H1 (cell line): ENCODE results near the gene ACSL6. TPM values are rescaled to one million over a fixed set of nuclear protein-coding genes. Genes with fewer than 3 reads are reported as not detected.

Experiments
- CTCF ChIA-PET: fragments of 300-600 bp; sonication (Branson Sonifier 250); formaldehyde crosslinking; loops from one replicate; lab custom pipeline; 2021; ENCODE audit not compliant: partially characterized antibody; lab: Charles Lee
- POLR2A ChIA-PET: fragments of 300-600 bp; sonication (Branson Sonifier 250); formaldehyde crosslinking; loops from one replicate; lab custom pipeline; 2021; ENCODE audit warnings: inconsistent platforms; ENCODE audit not compliant: partially characterized antibody; lab: Charles Lee
- DNase-seq, 2 experiments: peaks; one replicate each; pipeline versions ENCODE4 v3.0.0 to v3.0.0-alpha.2; 2010 to 2022; ENCODE audit warnings: low spot score in 2 of 2, low read depth in 1 of 2, mixed read lengths in 1 of 2
- FAIRE-seq: peaks from 2 replicates; lab custom pipeline; 2011; peaks lifted over from hg19 to GRCh38; lab: Jason Lieb, UNC
- H2AFZ ChIP-seq: 2 replicates; pipeline ENCODE4 v1.8.1; 2012; ENCODE audit warnings: low read length, inconsistent platforms
- H2AK5ac ChIP-seq: 2 replicates; pipeline ENCODE4 v1.6.1; 2013; ENCODE audit warnings: low read depth, low read length
- H2BK120ac ChIP-seq: replicated peaks from 2 replicates; pipeline ENCODE3; 2013; ENCODE audit warnings: low read depth, low read length, inconsistent platforms
- H2BK12ac ChIP-seq: 2 replicates; pipeline ENCODE4 v1.6.1; 2013; ENCODE audit warnings: low read depth, low read length
- H2BK15ac ChIP-seq: 2 replicates; pipeline ENCODE4 v1.6.1; 2013; ENCODE audit warnings: low read length
- H2BK20ac ChIP-seq: 2 replicates; pipeline ENCODE4 v1.6.1; 2013; ENCODE audit warnings: low read length
- H2BK5ac ChIP-seq: 2 replicates; pipeline ENCODE4 v1.6.1; 2013; ENCODE audit warnings: low read depth, low read length
- H3K14ac ChIP-seq: 2 replicates; pipeline ENCODE4 v1.6.1; 2013; ENCODE audit warnings: inconsistent platforms; ENCODE audit not compliant: insufficient read length
- H3K18ac ChIP-seq: 2 replicates; pipeline ENCODE4 v1.6.1; 2013; ENCODE audit warnings: low read length; ENCODE audit errors: extremely low read depth
- H3K23ac ChIP-seq: 2 replicates; pipeline ENCODE4 v1.6.1; 2013; ENCODE audit warnings: inconsistent platforms; ENCODE audit not compliant: insufficient read length
- H3K23me2 ChIP-seq: 2 replicates; pipeline ENCODE4 v1.6.1; 2013; ENCODE audit warnings: low read depth, low read length
- H3K27ac ChIP-seq: 2 replicates; pipeline ENCODE4 v1.6.1; 2011; ENCODE audit warnings: low read depth, low read length, inconsistent platforms
- H3K27me3 ChIP-seq, 4 experiments: replicated peaks in 1 of 4; 1 replicate in 1 of 4; 2 replicates in 3 of 4; pipeline versions ENCODE4 v1.6.1 to v1.8.1; 2011 to 2013; ENCODE audit warnings: low read length in 3 of 4, mild to moderate bottlenecking in 3 of 4, inconsistent platforms in 2 of 4, mixed read lengths in 2 of 4, moderate library complexity in 1 of 4; ENCODE audit not compliant: control insufficient read depth in 3 of 4, insufficient read depth in 3 of 4; ENCODE audit errors: extremely low read depth in 1 of 4
- H3K36me3 ChIP-seq, 4 experiments: 2 replicates each; pipeline versions ENCODE4 v1.6.1 to v1.8.1; 2011 to 2013; ENCODE audit warnings: mild to moderate bottlenecking in 4 of 4, low read length in 3 of 4, moderate library complexity in 2 of 4, control low read depth in 1 of 4, inconsistent platforms in 1 of 4; ENCODE audit not compliant: insufficient read depth in 4 of 4, control insufficient read depth in 2 of 4
- H3K4ac ChIP-seq: replicated peaks from 2 replicates; pipeline ENCODE3; 2013; ENCODE audit warnings: low read length, low read depth, mixed read lengths, inconsistent platforms; ENCODE audit not compliant: insufficient read length
- H3K4me1 ChIP-seq, 4 experiments: replicated peaks in 1 of 4; 1 replicate in 1 of 4; 2 replicates in 3 of 4; pipeline versions ENCODE4 v1.6.1 to v1.8.1; 2011 to 2013; ENCODE audit warnings: low read length in 3 of 4, inconsistent platforms in 2 of 4, mixed read lengths in 1 of 4; ENCODE audit not compliant: insufficient read depth in 4 of 4, control insufficient read depth in 3 of 4
- H3K4me2 ChIP-seq, 2 experiments: 2 replicates each; pipeline versions ENCODE4 v1.6.1 to v1.8.1; 2011 to 2013; ENCODE audit warnings: low read depth in 2 of 2, low read length in 2 of 2, control low read depth in 1 of 2, inconsistent platforms in 1 of 2, mild to moderate bottlenecking in 1 of 2; ENCODE audit not compliant: insufficient read depth in 1 of 2
- H3K4me3 ChIP-seq, 4 experiments: fragments of 200-600, 300-600 bp in 1 of 4; sonication (generic), shearing (Covaris generic), sonication (Bioruptor Twin) in 1 of 4; 2 replicates each; pipeline versions ENCODE4 v1.5.1 to v1.8.1; 2011 to 2016; ENCODE audit warnings: low read length in 4 of 4, low read depth in 3 of 4, control low read depth in 2 of 4, inconsistent platforms in 2 of 4, mild to moderate bottlenecking in 2 of 4, mixed read lengths in 1 of 4, moderate library complexity in 1 of 4; ENCODE audit not compliant: insufficient read depth in 2 of 4; ENCODE audit errors: extremely low read depth in 1 of 4
- H3K56ac ChIP-seq: replicated peaks from 2 replicates; pipeline ENCODE3; 2013; ENCODE audit warnings: low read depth, mild to moderate bottlenecking, mixed read lengths, low read length, inconsistent platforms; ENCODE audit not compliant: insufficient read length
- H3K79me1 ChIP-seq: 2 replicates; pipeline ENCODE4 v1.6.1; 2013; ENCODE audit warnings: low read depth, low read length, control low read depth
- H3K79me2 ChIP-seq, 2 experiments: 2 replicates each; pipeline versions ENCODE4 v1.6.1 to v1.8.1; 2012 to 2013; ENCODE audit warnings: low read length in 2 of 2, mild to moderate bottlenecking in 2 of 2, inconsistent platforms in 1 of 2; ENCODE audit not compliant: insufficient read depth in 2 of 2, control insufficient read depth in 1 of 2
- H3K9ac ChIP-seq, 4 experiments: replicated peaks in 1 of 4; 1 replicate in 1 of 4; 2 replicates in 3 of 4; pipeline versions ENCODE4 v1.6.1 to v1.8.1; 2011 to 2013; ENCODE audit warnings: low read depth in 3 of 4, low read length in 3 of 4, control low read depth in 2 of 4, mild to moderate bottlenecking in 2 of 4, moderate library complexity in 2 of 4, inconsistent platforms in 1 of 4; ENCODE audit errors: extremely low read depth in 1 of 4
- H3K9me3 ChIP-seq, 2 experiments: 2 replicates each; pipeline versions ENCODE4 v1.6.1 to v1.8.1; 2012 to 2013; ENCODE audit warnings: mild to moderate bottlenecking in 2 of 2, moderate library complexity in 2 of 2, control low read depth in 1 of 2, inconsistent platforms in 1 of 2, low read depth in 1 of 2, low read length in 1 of 2, mixed read lengths in 1 of 2; ENCODE audit not compliant: insufficient read depth in 2 of 2
- H4K20me1 ChIP-seq, 2 experiments: replicated peaks in 1 of 2; 2 replicates each; pipeline versions ENCODE3 to v1.8.1; 2011 to 2013; ENCODE audit warnings: inconsistent platforms in 2 of 2, low read length in 2 of 2, mild to moderate bottlenecking in 1 of 2; ENCODE audit not compliant: insufficient read depth in 2 of 2, control insufficient read depth in 1 of 2
- H4K5ac ChIP-seq: 2 replicates; pipeline ENCODE4 v1.6.1; 2013; ENCODE audit warnings: low read length, low read depth, mixed read lengths, inconsistent platforms; ENCODE audit not compliant: insufficient read length
- H4K8ac ChIP-seq: 2 replicates; pipeline ENCODE4 v1.8.0; 2013; ENCODE audit warnings: mild to moderate bottlenecking, moderate library complexity, low read length, inconsistent platforms; ENCODE audit not compliant: insufficient read depth; ENCODE audit errors: extremely low read depth
- H4K91ac ChIP-seq: replicated peaks from 2 replicates; pipeline ENCODE3; 2013; ENCODE audit warnings: low read length, mixed read lengths, inconsistent platforms; ENCODE audit not compliant: insufficient read length
- CHD2 ChIP-seq: IDR thresholded peaks from 2 replicates; pipeline ENCODE4 v1.6.1; 2012; ENCODE audit warnings: low read length, improper control_type of control experiment
- EZH2 ChIP-seq: fragments of 200-600 bp; sonication (generic); IDR thresholded peaks from 2 replicates; pipeline ENCODE4 v1.7.1; 2012; ENCODE audit warnings: low read depth, mild to moderate bottlenecking, moderate library complexity, low read length, inconsistent platforms; ENCODE audit not compliant: severe bottlenecking
- GTF2F1 ChIP-seq: IDR thresholded peaks from 2 replicates; pipeline ENCODE4 v1.6.1; 2012; ENCODE audit warnings: low read depth, low read length, improper control_type of control experiment, borderline replicate concordance
- KDM1A ChIP-seq: fragments of 200-600, 300-600 bp; sonication (generic); IDR thresholded peaks from 2 replicates; pipeline ENCODE4 v1.7.1; 2016; ENCODE audit warnings: mild to moderate bottlenecking, low read length, borderline replicate concordance
- WGBS, 2 experiments: shearing (Covaris generic) in 1 of 2; methylation state at CpG; one replicate each; pipeline versions ENCODE4 v1.1.6 to v1.1.7; 2013 to 2015; ENCODE audit warnings: low lambda C conversion rate in 2 of 2, mixed read lengths in 2 of 2, inconsistent platforms in 1 of 2, low coverage in 1 of 2, missing lambda C conversion rate in 1 of 2; ENCODE audit not compliant: insufficient replicate concordance in 2 of 2, insufficient coverage in 1 of 2, insufficient read length in 1 of 2; ENCODE audit errors: extremely low coverage in 1 of 2, missing lambda C conversion rate in 1 of 2; 5-methylcytosine and 5-hydroxymethylcytosine counted together
- polyA plus RNA-seq, 7 experiments: library from polyadenylated mRNA; depleted of rRNA in 3 of 7; stranded (reverse) in 5 of 7; unstranded in 2 of 7; fragments of >200 nt in 5 of 7; fragments of 200-250 nt in 2 of 7; gene quantifications; 1 replicate in 5 of 7; 2 replicates in 1 of 7; 4 replicates in 1 of 7; pipeline versions ENCODE4 v1.2.1 to v1.2.3, GENCODE V29; 2011 to 2013; ENCODE audit warnings: missing spikeins in 2 of 7, mixed read lengths in 2 of 7
- total RNA-seq: library from RNA; stranded (reverse); fragmentation: NEBNext Ultra II Directional; extraction: Animal tissue kit (Norgen Biotek cat#: 25700); gene quantifications from 2 replicates; pipeline ENCODE4 v1.2.1, GENCODE V29; 2021
- TF ChIP-seq, protein P1 (sequence below): IDR thresholded peaks from 2 replicates; pipeline ENCODE4 v1.6.1; 2012; ENCODE audit warnings: inconsistent platforms
- TF ChIP-seq, protein P2 (sequence below): IDR thresholded peaks from 2 replicates; pipeline ENCODE4 v1.6.1; 2012; ENCODE audit warnings: low read length, inconsistent platforms

ACSL6 gene
- total and polyA plus RNA-seq, 2 of the 8 experiments (the other 6 are each of a cell fraction or from before 2014, with no cell fraction given), result 2.3 to 2.4 TPM

DNA sequence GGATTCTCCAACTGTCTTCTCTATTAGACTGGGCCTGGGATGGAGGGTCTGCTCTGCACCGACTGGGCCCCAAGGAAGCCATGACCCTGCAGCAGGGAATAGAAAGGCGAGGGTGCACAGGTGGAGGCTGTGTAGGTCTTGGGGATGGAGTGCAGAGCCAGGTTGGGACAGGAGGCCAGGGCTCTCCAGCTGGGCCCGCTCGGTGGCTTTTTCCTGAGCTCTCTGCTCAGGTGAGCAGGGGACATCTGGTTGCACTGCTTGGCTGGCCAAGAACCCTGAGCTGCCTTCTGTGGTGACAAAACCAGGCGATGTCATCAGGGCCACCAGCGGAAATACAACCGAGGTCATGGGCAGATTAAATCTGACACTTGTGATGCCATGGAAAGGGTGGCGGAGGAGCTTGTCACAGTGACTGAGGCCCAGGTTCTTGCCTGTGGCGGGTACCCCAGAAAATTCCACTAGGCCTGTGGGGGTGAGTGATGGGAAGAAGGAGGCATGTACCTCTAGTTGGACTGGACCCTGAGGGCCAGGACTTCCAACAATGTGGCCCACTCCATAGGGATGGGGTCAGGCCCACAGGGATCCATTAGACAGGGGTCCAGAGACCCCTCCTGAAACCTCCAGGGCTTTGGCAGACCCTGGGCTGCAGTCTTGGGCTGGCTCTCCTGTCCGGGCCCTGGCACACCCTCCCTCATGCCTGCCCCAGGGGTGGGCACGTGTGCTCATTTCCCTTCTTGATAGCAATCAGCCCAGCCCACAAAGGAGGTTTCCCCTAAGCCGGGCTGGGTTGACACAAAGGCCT lies 44.6 kb upstream of the ACSL6 start:
- Histone ChIP-seq H2BK15ac (no peak overlapping the region), H2AK5ac (no peak overlapping the region), H3K27me3 (no peaks in the 10 kb centered on the region), H3K4me3 (no peak overlapping the region), H3K23me2 (no peaks in the 10 kb centered on the region), H3K18ac (no peak overlapping the region), H4K8ac (peak overlapping the region; percentile 90; the same call in 1 of the 2 replicates), H4K5ac (no peak overlapping the region), H3K79me1 (no peaks in the 10 kb centered on the region), H3K4ac (no peak overlapping the region), H3K23ac (no peak overlapping the region), H3K27ac (no peak overlapping the region), H3K79me2 (no peaks in the 10 kb centered on the region), H3K14ac (no peak overlapping the region), H4K20me1 (no peaks in the 10 kb centered on the region), H3K9ac (no peak overlapping the region), H2BK12ac (no peak overlapping the region), H3K56ac (no peak overlapping the region), H3K4me2 (no peak overlapping the region), H2BK20ac (no peak overlapping the region), H2AFZ (no peak overlapping the region), H4K91ac (no peak overlapping the region), H3K36me3 (no peaks in the 10 kb centered on the region), H3K4me1 (no peaks in the 10 kb centered on the region; a peak in 1 of 7 replicates), H3K9me3 (no peaks in the 10 kb centered on the region), H2BK120ac (no peak overlapping the region), H2BK5ac (no peak overlapping the region)
- POLR2A ChIA-PET, result no interaction called here
- 87% methylated on average over 12 of the region's 12 CpGs; no CpG with 5 or more reads in 1 of the 2 experiments for WGBS, 2 experiments
- CTCF ChIA-PET, result interaction anchor here (0.7 to 4.3 kb wide), 3 partner anchors 8 to 245 kb away, joined by 3 to 31 read pairs (median 5); no protein-coding TSS in a partner anchor
- FAIRE-seq, result no peak
- DNase-seq, result peak in 1 of 2 experiments; percentile 32
- TF ChIP-seq, protein P1, sequence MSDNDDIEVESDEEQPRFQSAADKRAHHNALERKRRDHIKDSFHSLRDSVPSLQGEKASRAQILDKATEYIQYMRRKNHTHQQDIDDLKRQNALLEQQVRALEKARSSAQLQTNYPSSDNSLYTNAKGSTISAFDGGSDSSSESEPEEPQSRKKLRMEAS, result no peak
- TF ChIP-seq CHD2 (no peak), KDM1A (no peak), GTF2F1 (no peak), EZH2 (no peak)
- TF ChIP-seq, protein P2, sequence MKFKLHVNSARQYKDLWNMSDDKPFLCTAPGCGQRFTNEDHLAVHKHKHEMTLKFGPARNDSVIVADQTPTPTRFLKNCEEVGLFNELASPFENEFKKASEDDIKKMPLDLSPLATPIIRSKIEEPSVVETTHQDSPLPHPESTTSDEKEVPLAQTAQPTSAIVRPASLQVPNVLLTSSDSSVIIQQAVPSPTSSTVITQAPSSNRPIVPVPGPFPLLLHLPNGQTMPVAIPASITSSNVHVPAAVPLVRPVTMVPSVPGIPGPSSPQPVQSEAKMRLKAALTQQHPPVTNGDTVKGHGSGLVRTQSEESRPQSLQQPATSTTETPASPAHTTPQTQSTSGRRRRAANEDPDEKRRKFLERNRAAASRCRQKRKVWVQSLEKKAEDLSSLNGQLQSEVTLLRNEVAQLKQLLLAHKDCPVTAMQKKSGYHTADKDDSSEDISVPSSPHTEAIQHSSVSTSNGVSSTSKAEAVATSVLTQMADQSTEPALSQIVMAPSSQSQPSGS, result no peak
